ENCODE data around the gene DCTPP1.

DNA sequence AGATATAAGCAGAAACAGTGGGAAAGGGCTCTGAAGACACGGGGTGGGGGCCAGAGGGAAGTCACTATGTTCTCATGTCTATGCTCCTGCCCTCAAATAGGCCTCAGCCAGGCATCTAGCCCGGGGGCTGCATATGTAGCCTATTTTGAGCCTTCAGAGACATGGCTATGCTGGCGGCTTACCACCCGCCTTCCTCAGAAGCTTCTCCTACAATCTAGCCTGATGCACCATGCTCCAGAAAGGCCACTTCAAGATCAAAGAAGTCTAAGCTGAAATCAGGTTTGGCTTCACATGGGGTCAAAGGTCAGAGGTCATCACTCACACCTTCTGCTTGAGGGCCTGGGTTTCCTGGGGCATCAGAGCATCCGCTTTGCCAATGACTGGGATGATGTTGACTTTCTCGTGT, 49.0 kb downstream of the DCTPP1 start:
- TF ChIP-seq, protein P1, sequence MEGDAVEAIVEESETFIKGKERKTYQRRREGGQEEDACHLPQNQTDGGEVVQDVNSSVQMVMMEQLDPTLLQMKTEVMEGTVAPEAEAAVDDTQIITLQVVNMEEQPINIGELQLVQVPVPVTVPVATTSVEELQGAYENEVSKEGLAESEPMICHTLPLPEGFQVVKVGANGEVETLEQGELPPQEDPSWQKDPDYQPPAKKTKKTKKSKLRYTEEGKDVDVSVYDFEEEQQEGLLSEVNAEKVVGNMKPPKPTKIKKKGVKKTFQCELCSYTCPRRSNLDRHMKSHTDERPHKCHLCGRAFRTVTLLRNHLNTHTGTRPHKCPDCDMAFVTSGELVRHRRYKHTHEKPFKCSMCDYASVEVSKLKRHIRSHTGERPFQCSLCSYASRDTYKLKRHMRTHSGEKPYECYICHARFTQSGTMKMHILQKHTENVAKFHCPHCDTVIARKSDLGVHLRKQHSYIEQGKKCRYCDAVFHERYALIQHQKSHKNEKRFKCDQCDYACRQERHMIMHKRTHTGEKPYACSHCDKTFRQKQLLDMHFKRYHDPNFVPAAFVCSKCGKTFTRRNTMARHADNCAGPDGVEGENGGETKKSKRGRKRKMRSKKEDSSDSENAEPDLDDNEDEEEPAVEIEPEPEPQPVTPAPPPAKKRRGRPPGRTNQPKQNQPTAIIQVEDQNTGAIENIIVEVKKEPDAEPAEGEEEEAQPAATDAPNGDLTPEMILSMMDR (IDR thresholded peaks at IDR 0.05), result no peak
- TF ChIP-seq POLR2A (IDR thresholded peaks at IDR 0.05), result no peak
